Fibroblast of skin of back (primary cell): ENCODE data around the gene PLCB1.

Experiments used
- DNase-seq: peaks from one replicate; pipeline ENCODE4 v3.0.0-alpha.2; 2013

PLCB1 gene

DNA sequence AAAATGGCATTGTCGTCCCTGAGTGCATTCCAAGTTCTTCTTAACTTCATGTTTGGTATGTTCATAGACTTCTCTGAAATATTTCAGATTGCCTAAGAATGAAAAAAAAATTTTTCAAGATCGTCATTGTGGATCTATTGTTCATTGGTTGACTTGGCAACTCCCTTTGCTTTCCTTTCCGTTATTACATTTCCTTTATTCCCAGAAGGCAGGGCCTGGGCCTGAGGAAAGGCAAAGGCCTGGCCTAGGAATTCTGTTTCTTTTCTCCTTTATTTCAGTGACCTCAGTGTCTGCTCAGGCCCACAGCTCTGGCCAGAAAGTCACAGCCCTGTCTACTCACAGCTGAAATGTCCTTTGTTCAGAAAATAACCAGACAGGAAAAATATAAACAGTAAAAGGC lies 535.2 kb downstream of the PLCB1 start:
- no peak for DNase-seq

DNA sequence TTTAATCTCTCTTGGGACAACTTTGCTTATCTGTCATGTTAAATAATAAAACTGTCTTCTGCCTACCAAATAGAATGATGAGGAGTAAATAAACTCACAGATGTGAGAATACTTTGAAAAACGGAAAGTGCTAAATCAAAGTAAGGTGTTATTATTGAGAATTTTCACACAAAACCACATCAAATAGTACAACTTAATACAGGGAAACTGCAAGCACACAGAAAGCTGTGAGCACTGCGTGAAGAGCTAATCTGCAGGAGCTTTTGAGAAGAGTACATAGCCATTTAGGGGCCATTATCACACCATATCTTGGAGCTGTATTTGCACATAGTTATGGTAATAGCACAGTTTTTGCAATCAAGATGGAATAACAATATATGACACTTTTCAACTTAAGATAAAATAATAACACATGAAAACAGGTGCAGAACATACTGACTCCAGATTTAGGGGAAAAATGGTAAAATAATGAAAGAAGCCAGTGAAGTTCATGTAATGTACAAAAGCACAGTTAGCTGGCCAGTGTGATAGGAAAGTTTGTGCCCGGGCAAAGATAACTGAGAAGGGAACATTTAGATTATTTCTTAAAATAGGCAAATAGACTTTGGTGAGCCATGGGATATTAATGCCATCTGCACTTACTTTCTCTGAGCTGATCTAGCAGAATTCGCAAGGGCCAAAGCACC lies 538.3 kb downstream of the PLCB1 start:
- no peak for DNase-seq

- DNase-seq: no peak
Observed at GRCh38 chr20:8670893-8671215, 538.8 kb downstream of the PLCB1 start.

- no peak for DNase-seq
Observed at GRCh38 chr20:8671370-8671961, 539.4 kb downstream of the PLCB1 start.

DNA sequence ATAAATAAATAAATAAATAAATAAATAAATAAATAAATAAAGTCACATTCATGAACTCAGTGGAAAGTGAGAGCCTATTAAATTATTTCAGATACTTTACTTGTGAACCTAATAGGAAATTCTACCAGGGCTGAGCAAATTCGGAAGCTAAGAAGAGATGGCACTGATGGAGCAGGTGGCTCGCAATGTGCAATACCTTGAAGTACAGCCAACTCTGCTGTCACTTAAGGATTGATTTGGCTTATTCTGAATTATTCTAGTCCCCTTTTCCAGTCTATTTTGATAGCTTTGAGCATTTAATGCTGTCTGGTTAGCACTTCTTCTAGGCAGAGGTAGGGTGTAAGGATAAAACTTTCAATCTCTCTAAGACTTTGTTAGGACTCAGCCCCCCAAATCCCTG lies 541.0 kb downstream of the PLCB1 start:
- DNase-seq: no peak

- DNase-seq: no peak
Observed at GRCh38 chr20:8675896-8676295, 543.8 kb downstream of the PLCB1 start.

- DNase-seq: peak; percentile 42
Observed at GRCh38 chr20:8678098-8678776, 546.2 kb downstream of the PLCB1 start.

DNA sequence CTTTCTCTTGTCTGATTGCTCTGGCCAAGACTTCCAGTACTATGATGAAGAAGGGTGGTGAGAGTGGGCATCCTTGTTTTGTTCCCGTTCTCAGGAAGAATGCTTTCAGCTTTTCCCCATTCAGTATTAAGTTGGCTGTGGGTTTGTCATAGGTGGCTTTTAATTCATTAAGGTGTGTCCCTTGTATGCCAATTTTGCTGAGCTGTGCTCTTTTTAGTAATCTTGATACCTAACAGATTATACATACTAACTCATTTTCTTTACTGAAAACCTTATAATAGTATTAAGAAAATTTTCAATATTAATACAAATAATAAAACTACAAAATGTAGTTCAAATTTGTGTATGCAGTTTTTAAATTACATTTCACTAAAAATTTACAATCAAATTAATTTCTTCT lies 557.3 kb downstream of the PLCB1 start:
- no peak for DNase-seq

DNA sequence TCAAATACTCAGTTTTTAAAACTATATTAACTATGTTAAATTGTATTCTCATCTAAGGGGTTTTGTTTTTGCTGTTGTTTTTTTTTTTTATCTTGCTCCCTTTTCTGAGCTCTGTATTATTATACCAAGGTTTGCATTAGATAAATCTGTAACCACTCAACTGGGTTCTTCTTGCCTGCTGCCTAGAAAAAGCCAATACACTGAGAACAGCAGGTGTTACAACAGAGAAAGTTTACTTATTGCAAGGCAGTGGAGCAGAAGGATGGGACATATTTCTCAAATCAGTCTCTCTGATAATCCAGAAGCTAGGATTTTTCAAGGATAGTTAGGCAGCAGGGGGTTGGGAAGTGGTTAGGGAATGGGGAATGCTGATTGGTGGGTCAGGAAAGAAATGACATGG lies 558.0 kb downstream of the PLCB1 start:
- DNase-seq: no peak

- DNase-seq: peak; percentile 98
Observed at GRCh38 chr20:8693709-8694108, 561.6 kb downstream of the PLCB1 start.

DNA sequence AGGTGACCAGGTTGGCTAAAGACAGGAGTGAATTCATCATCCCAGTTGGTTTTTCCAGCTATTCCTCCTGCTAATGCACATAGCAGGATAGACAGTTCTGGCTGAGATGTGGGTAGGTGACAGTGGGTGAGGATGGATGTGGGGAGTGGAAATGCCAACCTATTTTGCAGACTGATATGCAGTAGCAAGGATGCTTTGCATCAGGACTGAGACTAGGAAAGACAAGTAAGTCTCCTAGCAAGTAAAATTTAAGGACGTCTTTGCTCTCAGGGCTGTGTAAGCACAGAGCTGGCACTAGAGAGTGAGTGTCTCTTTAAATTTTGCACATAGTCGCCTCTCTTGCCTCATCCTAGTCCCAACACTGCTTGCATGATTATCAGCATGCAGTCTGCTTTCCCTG lies 568.7 kb downstream of the PLCB1 start:
- DNase-seq: no peak

GRCh38 chr20:8706961-8707700 lies 575.1 kb downstream of the PLCB1 start:
- no peak for DNase-seq

DNA sequence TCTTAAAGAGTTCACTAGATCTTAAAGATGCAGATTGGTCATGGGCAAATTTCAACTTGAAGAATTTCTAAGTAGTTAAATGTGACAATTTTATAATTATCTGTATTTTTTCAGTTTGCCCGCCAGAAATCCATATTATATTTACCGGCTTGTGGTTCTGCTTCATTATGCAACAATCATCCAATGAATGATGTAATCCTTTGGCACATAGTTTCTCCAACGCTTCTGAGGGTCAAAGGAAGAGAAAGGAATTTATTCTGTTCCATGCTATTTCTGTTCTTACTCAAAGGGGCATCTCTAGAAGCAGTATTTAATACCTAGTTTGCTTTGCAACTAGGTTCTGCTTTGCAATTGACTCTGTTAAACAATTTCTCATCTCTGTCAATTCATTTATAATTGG lies 577.6 kb downstream of the PLCB1 start:
- DNase-seq: no peak

GRCh38 chr20:8711501-8711900 lies 579.4 kb downstream of the PLCB1 start:
- no peak for DNase-seq

GRCh38 chr20:8714206-8714605 lies 582.1 kb downstream of the PLCB1 start:
- DNase-seq: no peak

- DNase-seq: no peak
Observed at GRCh38 chr20:8718279-8718678, 586.2 kb downstream of the PLCB1 start.

DNA sequence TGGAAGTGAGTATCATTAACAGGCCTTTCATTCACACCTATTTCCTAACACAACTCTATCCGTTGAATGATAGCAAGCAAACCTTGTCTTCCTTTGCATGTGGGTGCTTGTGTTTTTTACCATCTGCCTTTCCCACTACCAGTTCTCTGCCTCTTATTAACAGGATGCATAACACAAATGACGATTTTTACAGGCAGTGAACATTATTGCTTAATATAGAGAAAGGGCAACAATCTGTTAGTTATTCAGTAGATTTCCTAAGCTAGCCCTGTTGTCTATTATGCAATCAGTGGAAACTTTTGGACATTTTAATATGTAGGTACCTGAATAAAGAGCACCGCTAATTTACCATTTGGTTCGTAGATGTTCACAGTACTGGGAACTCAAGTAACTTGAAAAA lies 588.0 kb downstream of the PLCB1 start:
- DNase-seq: no peak

- DNase-seq: peak; percentile 64
Observed at GRCh38 chr20:8721098-8721497, 589.0 kb downstream of the PLCB1 start.

DNA sequence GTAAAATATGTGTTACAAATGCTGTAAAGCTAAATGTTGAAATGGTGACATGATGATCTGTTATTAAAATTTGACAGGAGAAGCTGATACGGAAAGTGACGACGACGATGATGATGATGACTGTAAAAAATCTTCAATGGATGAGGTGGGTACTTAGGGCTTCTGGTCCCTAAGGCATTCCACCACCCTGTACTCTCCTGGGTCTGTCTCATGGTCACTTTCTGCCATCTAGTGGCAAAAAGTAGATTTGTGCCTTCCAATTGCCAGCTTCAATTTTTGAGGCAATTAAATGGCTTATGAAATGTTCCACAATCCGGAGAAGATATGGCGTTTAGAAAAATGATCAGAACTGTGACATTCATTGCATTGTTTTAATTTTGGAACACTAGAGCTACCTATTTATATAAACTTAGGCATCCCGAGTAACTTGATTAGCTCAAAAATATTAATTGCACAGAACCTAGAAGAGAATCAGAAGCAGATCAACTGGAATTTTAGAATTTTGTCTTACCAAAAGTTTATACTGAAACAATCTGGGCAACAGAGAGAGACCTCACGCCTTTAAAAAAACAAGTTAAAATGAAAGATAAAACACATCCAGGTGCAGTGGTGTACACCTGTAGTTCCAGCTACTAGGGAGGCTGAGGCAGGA lies 590.3 kb downstream of the PLCB1 start:
- peak; percentile 75 for DNase-seq

- no peak for DNase-seq
Observed at GRCh38 chr20:8723296-8723695, 591.2 kb downstream of the PLCB1 start.

GRCh38 chr20:8724884-8725283 lies 592.8 kb downstream of the PLCB1 start:
- DNase-seq: no peak

GRCh38 chr20:8726460-8726859 lies 594.4 kb downstream of the PLCB1 start:
- no peak for DNase-seq

GRCh38 chr20:8735014-8735413 lies 602.9 kb downstream of the PLCB1 start:
- DNase-seq: no peak
